GM04503 (cell line): ENCODE data around the gene ASIC2.

ENCODE experiments used
- DNase-seq: peaks from one replicate; pipeline ENCODE4 v3.0.0-alpha.2; 2012; ENCODE audit warnings: low read depth

Gene ASIC2

DNA sequence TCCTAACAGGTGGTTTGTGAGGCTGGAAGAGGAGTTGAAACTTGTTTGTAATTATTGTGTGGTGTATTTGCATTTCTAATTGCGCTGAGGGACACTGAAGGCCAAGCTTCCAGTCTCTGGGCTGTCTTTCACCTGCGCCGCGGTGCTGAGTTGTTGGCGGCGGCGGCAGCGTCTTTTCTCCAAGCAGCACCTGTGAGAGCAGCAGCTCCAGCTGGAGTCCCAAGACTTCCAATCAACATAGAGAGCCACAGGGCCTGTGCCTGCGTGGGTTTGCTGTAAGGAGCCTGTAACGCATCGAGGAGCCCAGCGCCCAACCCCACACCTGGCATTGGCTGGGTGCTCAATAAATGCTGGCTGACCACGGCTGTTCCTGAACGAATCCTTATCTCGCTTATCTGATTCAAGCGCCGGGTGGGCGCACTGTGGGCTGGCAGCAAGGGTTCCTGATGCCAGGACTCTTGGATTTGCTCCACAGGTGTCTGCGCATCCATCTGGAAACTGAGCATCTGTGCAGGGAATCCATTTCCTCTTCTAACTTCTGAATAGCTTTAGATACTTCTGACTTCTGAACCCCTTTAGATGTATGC is 138.1 kb downstream of the ASIC2 start:
- no peak for DNase-seq

DNA sequence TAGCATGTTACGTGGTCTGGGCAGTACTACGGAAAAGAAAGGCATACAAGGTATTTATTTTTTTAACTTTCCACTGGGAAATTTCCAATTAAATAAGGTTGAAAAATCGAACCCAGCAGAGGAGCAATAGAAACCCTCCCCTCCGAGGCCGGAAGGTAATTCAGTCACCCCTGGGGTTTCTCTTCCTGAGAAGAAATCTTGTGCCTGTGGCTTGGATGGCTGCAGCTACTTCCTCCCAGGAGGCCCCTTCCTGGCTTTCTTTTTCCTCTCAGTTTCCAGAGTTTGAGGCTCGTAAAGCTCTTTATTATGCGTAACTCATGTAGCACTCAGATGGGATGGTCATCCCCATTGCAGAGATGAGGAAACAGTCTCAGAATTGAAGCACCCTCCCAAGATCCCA is 140.3 kb downstream of the ASIC2 start:
- no peak for DNase-seq

DNA sequence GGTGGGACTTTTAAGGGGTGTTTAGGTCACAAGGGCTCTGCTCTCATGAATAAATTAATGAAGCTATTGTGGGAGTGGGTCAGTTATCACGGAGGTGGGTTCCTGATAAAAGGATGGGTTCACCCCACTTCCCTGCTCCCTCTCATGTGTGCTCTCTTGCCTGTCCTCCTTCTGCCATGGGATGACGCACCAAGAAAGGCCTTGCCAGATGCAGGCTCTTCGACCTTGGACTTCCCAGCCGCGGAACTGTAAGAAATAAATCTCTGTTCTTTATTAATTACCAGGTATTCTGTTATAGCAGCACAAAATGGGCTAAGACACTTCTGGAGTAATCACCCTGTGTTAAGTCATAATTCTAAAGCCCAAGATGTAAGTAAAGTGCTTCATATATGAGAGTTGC is 141.5 kb downstream of the ASIC2 start:
- no peak for DNase-seq

DNA sequence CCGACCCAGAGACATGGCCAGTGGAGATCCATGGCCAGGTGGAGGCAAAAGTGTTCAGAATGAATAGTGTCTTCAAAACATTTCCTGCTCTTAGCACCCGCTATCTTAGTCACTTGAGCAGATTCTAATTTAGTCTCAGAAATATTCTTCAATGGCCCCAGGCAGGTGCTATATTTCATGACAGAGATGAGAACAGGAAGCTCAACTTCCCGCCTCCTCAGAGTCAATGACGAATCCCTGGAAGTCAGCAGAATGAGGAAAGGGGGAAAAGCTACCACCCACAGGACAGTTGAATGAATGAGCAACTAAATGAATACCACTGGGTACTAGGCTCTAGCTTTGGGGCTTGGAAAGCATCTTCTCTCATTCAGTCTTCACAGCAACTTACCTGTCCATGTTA is 147.2 kb downstream of the ASIC2 start:
- DNase-seq, result no peak

DNA sequence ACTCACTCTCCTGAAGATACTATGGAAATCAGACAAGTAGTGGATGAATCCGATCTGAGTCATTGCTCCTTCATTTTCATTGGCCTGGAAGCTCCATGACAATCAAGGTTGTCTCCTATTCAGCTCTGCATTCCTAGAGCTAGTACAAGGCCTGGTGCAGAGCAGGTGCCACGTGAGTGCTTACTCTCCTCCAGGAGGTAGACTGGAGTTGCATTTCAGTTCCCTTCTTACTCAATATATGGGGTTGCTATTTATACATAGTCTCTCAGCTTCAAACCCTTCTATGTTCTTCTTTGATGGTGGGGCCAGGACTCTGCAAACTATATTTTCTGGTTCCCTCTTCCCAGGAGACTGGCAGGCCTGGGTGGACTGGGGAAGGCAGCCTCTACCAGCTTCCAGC is 148.3 kb downstream of the ASIC2 start:
- no peak for DNase-seq

DNA sequence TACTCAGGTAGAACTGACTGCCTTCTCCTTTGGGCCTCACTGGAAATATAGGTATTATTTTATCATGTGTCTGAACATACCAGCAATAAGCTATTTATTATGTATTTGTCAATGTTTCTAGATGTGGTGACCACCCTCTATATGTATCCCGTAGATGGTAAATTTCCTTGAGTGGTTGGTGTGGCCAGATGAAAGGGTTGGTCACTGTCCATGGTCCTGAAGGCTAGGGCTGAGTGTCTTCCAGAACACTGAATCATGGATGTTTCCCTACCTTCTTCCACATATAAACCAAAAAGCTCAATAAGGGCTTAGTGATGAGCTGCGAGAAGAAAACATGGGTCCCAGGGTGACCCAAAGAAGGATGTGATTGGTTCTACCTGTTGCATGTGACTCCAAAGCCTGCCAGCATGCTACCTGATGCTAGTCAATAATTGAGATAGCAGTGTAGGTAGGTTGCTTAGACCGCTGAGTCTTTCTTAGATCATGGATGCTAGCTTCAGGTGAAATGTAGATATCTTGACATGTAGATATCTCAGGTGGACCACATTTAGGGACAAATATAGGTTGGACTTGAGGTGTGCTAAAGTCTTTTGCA is 150.3 kb downstream of the ASIC2 start:
- DNase-seq, result no peak

DNA sequence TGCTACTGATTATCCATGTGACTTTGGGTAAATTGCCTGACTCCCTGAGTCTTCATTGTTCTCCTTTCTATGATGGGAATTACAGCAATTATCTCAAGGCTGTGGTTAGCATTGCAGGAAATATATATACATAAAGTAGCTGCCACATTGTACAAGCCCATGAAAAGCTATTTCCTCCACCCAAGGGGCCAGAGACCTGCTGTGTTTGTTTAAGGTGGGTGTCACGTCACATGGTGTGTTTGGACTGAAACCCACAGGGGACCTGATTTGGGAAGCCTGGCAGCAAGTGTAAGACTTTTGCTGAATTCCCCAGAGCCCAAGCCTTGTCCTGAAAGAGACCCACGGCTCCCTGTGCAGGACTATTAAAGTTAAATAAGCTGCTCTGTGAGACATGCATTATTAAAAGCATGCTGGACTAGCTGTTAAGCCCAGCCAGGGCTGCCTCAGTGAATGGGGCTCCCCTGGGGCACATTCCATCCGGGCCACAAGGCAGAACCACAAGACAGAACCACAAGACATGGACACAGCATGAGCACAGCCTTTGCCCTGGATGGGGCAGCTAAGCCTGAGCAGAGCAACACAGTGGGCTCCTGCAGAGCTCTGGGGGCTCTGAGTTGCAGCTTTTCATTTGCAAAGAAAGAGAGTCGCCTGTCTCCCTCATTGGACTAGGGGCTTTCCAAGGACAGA is 152.5 kb downstream of the ASIC2 start:
- no peak for DNase-seq

DNA sequence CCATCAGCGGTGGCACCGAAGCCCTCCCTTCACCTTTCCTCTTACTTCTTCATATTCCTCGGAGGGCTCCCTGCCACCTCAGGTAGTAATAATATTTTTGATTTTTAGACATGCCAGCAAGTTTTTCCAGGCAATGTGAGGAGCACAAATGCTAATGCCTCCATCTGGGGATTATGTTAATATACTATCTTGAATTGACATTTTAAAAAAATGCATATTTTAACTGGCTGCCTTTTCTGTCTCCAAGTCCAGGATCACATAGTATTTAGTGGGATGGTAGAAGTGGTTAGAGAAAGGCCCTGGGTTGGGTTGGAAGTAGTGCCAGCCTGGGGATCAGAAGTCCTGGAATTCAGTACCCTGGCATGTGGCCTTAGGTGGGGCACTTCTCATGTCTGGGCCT is 154.5 kb downstream of the ASIC2 start:
- no peak for DNase-seq

DNA sequence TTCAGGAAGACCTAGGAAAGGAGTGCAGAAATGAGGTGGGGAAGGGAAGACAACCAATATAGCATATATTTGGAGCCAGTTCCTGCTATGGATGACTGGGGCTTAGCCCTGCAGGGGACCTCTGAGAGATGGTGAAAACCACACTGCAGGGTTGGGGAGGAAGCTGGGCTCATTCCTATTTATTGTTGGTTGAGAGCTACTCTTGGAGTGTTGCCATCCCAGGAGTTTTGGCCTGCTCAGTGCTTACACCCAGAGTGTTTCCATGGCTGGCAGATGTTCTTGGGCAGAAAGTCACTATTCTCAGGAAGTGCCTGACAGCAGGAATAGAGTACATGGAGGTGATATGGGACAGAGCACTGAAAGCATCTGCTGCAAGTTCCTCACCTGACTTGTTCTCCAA is 155.7 kb downstream of the ASIC2 start:
- DNase-seq, result no peak

DNA sequence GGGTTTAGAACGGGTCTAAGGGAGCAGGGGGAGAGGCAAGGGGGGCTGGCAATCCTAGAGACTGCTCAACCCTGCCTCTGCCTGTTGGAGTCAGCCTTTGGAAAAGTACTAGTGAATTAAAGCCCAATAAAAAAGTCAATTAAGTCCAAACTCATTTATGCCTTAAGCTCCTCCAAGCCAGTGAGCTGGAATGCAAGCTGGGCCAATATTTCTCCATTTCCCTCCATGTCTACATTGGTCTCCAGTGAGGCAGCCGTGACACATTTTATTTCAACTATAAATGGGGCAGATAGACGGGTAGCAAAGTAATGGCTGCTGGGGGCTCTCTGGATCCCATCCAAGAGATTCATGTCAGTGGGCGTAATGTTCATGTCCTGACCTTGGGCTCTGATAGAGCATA is 157.4 kb downstream of the ASIC2 start:
- DNase-seq, result no peak

DNA sequence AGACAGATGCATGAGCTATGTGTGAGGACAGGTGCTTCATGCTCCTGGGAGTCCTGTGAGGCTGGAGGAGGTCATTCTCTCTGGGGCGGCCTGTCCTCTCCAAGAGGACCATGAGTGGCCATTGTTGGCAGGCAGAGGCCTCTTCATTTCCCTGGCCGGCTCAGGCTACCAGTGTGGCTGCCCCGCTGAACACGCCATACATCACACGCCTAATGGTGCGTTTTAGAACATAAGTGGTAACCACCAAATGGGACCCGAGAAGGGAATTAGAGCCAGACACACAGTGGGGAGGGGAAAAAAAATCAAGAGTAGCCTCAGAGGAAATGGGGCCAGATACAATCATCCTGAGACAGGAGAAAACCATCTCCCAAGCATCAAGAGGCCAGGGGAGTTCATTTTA is 161.5 kb downstream of the ASIC2 start:
- no peak for DNase-seq

DNA sequence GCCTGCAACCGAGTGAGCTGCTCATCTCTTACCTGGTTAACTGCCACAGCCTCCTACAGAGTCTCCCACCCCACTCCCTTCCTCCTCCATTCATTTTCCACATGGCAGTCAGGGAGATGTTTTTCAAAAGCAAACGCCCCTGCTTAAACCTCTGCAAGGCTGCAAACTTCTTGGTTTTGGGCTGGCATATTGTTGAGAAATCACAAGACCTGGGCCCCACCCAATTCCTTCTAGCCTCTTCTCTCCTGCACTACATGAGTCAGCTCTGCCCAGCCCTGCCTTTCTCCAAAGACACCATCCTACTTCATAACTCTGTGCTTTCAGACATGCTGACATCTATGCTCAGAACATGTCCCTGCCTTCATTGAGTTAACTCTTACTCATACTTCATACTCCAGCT is 165.4 kb downstream of the ASIC2 start:
- DNase-seq, result no peak

DNA sequence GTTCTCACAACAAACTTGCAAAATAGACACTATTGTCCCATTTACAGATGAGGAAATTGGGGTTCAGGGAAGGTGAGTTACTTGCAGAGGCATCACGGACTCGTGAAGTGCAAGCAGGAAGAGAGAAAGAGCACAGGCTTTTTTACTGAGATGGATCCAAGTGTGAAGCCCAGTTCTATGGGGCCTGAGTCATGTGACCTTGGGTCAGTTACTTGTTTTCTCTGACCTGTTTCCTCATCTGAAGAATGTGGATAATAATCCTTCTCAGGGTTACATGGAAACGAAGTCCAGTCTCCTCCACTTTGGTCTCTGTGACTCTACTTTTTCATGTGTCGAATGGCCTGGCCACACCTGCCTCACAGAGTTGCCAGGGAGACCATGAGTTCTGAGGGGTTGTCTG is 167.0 kb downstream of the ASIC2 start:
- DNase-seq, result no peak

DNA sequence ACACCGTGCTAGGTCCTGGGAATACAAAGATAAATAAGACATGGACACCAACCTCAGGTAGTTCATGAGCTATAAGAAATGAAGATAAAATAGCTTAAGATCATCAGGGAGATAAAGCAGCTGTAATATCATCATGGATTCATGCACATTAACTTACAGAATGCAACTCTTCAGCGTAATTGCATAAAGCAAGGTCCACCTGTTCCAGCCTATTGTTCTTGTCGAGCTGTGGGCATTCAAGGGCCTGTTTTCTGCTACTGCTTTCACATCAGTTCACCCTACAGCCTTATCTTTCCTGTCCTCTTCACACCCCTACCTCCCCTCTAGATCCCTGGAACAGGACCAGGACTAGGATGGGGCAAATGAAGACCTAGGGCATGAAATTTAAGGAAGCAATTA is 167.5 kb downstream of the ASIC2 start:
- DNase-seq, result no peak

DNA sequence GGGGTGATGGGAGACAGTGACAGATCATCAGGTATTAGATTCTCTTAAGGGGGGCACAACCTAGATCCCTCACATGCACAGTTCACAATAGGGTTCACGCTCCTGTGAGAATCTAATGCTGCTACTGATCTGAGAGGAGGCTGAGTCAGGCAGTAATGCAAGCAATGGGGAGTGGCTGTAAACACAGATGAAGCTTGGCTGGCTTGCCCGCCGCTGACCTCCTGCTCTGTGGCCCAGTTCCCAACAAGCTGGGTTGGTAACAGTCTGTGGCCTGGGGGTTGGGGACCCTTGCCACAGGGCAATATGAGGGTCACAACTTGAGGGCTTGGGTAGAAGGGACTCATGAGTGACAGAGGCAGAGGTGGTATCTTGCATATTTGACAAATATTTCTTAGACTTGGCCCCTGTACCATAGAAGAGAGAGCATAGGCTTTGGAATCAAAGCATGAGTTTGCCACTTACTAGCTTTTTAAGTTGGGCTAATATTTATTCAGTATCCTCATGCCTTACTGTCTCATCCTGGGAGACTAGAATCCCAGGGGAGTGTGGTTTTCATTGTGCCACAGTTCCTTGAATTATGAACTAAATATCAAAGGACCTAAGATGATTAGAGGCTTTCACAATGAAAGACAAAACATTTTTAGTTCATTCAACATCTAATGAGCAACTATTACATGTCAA is 168.1 kb downstream of the ASIC2 start:
- DNase-seq, result no peak

DNA sequence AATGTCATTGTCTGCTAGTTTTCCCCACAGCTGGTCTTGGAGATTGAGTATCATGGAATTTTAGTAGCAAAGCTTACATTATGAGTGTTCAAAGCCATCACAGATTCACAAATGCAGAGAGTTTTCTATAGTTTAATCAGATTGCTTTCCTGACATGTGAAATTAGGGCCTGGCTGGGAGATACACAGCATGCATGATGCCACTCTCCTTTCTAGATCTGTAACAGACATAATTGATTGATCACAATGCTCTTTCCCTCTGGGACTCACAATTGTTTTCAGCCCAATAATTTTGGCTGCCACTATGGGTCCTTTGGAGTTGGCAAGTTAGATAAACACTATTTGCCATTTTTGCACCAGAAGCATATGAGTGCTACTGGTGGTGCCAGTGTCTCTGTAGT is 168.9 kb downstream of the ASIC2 start:
- DNase-seq, result no peak

DNA sequence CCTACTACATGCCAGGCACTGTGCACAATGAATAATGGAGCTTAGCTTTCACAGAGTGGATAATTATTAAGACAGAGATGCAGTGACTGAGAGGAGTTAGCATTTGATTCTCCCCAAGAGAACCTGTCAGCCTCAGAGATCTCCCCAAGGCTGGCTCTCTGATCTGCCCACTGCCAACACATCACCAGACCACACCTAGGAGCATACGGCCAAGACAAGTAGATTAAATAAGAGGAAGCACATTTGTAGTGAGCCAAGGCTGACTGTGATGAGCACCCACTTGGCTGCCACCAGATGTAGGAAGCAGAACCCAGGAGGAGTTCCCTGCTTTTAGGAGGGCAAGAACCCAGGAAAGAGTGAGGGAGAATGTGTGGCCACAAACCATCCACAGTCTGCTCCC is 171.3 kb downstream of the ASIC2 start:
- no peak for DNase-seq

DNA sequence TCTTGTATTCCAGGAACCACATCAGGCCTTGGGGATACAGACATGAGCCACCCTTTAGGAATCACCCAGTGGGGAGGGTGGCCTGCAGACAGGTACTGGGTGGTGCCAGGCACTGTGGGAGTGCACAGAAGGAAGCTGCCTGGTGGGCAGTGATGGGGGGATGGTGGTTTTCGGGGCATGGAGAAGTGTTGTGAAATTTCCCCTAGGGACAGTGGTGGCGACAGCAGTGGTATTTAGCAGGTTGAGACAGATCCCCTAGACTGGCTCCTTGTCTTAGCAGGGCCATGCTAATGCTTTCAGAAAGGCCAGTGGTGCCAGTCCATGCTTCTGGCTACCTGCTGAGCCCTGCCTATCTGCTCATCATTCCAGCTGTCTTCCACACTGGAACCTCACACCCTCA is 171.8 kb downstream of the ASIC2 start:
- DNase-seq, result no peak

DNA sequence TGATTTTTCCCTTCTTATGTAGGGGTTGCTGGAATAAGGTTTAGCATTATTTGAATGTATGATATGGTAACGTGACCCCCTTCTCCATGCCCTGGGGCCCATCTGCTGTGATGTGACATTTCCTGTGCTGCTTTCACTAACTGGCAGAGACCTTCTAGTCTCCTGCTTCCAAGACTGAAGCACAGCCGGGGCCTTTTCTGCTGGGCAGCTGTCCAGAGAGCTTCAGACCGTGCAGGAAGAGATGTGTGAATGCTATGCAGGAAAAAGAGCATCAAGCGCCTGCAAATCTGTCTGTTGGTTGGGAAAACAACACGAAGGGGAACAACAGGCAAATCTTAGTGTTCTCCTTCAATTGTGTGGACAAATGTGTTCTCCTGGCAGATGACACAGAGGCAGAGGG is 173.0 kb downstream of the ASIC2 start:
- DNase-seq, result no peak

DNA sequence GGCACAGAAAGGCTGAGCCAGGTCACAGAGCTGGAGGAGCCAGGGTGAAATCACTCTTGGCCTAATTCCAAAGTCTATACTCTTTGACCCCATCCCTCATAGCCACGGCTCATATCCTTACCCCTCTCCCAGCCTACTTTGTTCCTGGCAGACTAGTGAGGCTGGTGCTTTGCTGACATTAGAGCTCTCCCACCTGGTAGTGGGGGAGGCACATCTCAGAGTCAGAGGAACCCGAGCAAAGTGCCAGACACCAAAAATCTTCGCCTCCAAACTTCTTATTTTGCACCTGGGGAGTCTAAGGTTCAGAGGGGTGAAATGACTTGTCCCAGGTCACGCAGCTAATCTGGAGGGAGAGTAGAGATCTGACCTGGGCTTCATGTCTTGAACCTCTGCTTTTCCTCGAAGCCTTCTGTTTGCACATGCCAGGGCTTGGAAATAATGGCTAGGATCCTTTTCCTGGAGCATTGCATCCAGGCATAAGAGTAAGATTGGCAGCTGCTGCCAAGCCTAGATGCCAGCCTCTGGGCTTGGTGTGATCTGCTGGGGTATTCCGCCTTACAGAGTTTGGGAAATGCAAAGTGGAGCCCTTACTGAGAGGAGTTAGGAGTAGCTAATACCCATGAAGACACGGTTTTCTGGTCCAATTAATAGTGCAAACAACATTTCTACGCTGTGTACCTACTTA is 174.6 kb downstream of the ASIC2 start:
- DNase-seq, result no peak

DNA sequence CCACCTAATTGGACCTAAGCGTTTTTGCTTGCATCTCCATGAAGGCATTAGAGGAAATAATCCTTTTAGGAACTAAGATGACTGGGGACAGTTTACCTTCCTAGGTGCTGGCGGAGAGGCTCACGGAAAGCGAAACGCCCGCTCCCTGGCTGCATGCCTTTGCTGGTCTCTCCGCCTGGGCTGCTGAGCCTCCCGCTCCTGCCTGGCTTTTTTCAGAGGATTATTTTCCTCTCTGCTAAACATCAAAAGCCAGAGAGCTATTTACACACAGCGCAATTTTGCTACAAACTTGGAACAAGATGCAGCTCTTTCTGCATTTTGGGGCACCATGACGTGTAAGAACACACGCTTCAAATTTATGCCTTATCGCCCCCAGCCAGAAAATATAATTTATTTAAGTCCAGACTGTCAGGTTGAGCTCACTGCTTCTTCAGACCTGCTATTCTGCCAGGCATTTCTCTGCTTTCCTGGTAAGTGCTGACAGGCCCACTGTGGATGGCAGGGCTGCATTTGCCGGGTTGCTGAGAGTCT is 177.0 kb downstream of the ASIC2 start:
- DNase-seq, result no peak

DNA sequence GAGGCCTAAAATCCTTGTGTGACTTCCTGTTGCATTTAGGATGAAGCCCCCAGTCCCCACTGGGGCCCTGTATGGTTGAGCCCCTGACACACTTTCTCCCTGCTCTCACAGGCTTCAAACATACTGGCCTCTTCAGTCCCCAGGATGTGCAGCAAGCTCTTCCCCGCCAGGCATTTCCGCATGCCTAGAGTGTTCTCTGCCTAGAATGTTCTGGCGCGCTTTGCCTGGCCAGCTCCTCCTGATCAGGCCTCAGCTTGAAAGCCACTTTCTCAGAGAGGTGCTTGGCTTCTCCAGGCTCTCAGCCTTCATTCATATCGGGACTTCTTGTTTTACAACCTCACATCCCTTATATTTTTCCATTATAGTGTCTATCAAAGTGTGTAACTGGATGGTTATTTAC is 177.7 kb downstream of the ASIC2 start:
- DNase-seq, result no peak

DNA sequence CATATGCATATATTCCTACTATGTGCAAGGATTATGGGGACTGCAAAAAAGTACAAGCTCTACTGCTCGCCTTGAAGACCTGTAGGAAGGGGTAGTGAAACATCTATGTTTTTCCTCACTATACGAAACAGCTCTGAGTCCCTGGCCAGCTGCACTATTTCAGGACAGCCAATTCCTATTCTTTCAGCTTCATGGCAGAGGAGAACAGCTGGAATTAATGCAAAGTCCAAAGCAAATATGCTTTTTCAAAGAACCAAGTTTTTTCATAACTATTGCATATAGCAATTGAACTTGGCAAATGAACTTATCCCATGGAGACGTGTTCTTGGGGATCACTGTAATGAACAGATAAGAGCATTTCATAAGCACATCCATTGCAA is 179.1 kb downstream of the ASIC2 start:
- no peak for DNase-seq
